Measurements from ENCODE around the gene TEX22.

TEX22 gene

DNA sequence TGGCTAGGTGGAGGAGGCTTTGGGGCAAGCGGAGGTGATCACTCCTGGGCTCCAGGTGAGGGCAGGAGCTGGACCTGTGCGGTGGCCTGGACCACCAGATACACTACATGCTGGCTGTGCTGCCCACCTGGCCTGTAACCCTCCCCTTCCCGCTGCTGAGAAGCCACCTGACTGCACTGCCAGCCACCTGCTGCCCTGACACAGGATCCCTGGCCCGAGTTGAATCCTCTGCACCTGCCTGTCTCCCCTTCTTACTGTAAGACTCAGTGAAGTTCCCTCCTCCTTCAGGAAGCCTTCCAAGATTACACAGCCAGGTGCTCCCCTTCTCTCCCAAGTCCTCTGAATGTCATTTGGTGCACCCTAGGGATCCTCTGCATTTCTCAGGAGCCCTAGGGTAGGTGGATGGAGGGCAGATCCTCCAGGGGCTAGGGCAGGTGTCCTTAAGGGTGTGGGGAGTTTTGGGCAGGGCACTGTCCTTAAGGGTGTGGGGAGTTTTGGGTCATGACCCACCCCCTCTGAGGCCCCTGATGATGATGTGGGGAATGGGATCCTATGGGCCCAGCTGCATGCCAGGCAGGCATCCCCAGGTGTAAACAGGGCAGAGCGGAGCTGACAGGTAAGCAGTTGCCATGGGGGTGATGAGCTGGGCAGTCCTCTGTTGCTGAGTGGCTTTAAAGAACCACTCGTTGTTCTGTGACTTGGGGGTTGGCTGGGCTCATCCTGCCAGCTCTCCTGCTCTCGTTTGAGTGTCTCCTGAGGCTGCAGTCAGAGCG lies 14.6 kb downstream of the TEX22 start:
- DNase-seq (ENCODE audit: low read depth), result no peak
- TF ChIP-seq, protein P1, sequence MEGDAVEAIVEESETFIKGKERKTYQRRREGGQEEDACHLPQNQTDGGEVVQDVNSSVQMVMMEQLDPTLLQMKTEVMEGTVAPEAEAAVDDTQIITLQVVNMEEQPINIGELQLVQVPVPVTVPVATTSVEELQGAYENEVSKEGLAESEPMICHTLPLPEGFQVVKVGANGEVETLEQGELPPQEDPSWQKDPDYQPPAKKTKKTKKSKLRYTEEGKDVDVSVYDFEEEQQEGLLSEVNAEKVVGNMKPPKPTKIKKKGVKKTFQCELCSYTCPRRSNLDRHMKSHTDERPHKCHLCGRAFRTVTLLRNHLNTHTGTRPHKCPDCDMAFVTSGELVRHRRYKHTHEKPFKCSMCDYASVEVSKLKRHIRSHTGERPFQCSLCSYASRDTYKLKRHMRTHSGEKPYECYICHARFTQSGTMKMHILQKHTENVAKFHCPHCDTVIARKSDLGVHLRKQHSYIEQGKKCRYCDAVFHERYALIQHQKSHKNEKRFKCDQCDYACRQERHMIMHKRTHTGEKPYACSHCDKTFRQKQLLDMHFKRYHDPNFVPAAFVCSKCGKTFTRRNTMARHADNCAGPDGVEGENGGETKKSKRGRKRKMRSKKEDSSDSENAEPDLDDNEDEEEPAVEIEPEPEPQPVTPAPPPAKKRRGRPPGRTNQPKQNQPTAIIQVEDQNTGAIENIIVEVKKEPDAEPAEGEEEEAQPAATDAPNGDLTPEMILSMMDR (conservative IDR thresholded peaks at IDR 0.05; ENCODE audit: low read depth, low read length), result no peak
- H3K4me3 ChIP-seq (ENCODE audit: low read depth, low read length), result no peak overlapping the region

DNA sequence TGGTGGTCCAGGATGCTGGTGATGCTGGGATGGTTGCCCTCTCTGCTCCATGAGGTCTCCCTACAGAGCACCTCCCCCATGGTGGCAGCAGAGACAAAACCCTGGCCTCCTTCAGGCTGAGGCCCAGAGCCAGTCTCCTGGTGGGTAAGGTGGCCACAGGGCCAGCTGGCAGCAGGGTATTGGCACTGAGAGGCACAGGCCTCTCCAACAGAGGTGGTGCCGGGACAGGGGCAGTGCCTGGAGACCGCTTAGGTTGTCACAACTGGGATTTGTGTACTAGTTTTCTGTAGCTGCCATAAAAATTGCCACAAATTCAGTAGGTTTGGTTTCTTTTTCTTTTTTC lies 15.2 kb downstream of the TEX22 start:
- H3K4me3 ChIP-seq (ENCODE audit: low read depth, low read length), result no peak overlapping the region
- DNase-seq (ENCODE audit: low read depth), result no peak
- TF ChIP-seq, protein P1 (conservative IDR thresholded peaks at IDR 0.05; ENCODE audit: low read depth, low read length), result no peak

DNA sequence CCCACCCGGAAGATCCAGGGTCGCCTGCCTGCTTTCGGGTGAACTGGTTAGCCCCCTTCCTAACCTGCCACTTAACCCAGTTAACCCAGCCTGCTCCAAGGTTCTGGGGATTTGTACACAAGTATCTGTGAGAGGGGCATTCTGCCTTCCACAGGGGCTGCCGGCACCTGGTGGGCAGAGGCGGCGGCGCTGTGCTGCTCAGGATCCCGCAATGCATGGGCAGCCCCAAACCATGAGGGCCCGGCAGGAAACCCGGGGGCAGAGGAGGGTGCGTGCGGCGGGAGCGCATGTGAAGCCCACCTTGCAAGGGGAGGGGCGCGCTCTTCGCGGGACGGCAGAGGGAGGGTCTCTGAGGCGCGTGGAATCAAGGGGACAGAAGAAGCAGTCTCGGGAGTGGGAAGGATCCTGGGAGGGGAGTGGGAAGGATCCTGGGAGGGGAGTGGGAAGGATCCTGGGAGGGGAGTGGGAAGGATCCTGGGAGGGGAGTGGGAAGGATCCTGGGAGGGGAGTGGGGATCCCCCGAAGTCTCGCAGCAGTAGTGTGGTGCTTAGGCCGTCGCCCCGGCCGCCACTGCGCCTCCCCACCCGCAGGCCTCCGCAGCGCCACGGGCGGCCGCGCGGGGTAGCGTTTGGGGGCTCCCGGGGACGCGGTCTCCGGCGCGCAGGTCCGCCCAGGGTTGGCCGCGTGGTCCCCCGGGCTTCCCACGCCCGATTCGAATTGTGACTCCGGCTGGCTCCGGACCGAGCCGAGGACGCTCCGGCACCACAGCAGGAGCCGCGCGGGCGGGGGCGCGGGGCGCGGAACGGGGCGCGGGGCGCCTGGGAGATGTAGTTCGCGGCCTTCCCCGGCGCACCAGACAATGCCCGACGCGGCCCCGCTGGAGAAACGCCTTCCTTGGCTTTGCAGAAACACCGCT lies 16.4 kb downstream of the TEX22 start:
- TF ChIP-seq, protein P1 (conservative IDR thresholded peaks at IDR 0.05; ENCODE audit: low read depth, low read length), result peak; percentile 37
- peak; percentile 70 for DNase-seq (ENCODE audit: low read depth)
- H3K4me3 ChIP-seq (ENCODE audit: low read depth, low read length), result peak overlapping the region; percentile 56

DNA sequence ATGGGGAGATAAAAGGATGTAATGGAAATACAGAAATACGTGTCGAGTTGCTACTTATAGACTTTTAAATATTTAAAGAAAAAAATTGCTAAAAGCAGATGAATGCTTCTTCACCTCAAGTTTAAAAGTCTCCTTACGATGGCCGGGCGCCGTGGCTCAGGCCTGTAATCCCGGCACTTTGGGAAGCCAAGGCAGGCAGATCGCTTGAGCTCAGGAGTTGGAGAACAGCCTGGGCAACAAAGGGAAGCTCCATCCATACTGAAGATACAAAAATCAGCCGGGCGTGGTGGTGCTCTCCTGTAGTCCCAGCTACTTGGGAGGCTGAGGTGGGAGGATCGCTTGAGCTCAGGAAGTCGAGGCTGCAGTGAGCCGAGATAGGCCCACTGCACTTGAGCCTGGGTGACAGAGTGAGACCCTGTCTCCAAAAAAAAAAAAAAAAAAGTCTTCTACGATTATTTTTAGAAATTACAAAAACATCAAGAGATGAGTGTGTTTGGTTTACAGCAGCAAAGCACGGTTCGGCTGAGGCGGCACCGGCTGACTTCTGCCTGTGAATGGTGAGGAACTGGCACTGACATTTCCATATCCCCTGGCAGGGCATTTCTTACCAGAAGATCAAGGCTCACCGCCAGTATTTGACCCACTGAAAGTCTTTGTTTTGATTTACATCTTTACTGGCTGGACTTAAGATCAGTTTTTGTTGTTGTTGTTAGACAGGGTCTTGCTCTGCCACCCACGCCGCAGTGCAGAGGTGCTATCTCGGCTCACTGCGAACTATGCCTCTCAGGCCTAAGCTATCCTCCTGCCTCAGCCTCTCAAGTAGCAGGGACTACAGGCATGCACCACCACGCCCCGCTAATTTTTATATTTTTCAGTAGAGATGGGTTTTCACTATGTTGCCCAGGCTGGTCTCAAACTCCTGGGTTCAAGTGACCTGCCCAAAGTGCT lies 17.4 kb downstream of the TEX22 start:
- DNase-seq (ENCODE audit: low read depth), result no peak
- peak overlapping the region; percentile 56 for H3K4me3 ChIP-seq (ENCODE audit: low read depth, low read length)
- TF ChIP-seq, protein P1 (conservative IDR thresholded peaks at IDR 0.05; ENCODE audit: low read depth, low read length), result no peak

DNA sequence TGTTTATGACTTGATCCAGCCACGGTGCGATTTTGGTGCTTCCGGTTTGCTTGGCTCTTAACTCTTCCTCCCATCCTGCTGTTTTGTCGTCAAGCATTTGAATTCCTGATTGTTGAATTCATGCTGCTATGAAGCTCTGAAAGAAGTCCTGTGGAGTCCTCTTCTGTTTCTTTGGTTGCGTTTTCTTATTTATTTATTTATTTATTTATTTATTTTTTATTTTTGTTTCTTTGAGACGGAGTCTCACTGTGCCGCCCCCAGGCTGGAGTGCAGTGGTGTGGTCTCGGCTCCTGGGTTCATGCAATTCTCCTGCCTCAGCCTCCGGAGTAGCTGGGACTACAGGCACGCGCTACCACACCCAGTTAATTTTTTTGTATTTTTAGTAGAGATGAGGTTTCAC lies 18.3 kb downstream of the TEX22 start:
- DNase-seq (ENCODE audit: low read depth), result peak; percentile 17
- H3K4me3 ChIP-seq (ENCODE audit: low read depth, low read length), result no peak overlapping the region
- TF ChIP-seq, protein P1 (conservative IDR thresholded peaks at IDR 0.05; ENCODE audit: low read depth, low read length), result no peak

DNA sequence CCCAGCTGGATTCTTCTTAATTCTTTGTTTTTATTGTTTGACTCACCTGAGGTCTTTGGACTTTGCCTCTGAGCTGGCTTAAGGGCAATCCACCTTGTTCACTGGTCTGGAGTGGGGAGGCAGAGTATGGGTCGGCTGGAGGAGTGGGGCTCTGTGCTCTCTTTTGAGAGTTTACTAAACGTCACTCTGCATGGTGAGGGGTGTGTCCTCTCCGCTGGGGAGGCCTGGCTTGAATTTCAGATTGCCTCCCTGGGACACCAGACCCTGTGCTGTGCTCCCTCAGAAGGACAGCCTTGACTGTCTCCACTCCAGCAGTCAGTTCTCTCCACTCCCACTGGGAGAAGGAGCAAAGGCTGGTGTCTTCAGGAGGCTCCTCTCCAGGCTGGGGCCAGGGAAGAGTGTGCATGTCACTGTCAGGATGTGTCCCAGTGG lies 19.4 kb downstream of the TEX22 start:
- no peak overlapping the region for H3K4me3 ChIP-seq (ENCODE audit: low read depth, low read length)
- TF ChIP-seq, protein P1 (conservative IDR thresholded peaks at IDR 0.05; ENCODE audit: low read depth, low read length), result no peak
- DNase-seq (ENCODE audit: low read depth), result no peak

Measured in choroid plexus epithelial cell (primary cell).